CD4-positive, alpha-beta T cell treated with Interleukin-4 for 4 hours (primary cell): ENCODE results near the gene DHDH.

Experiments
- DNase-seq: peaks from one replicate; pipeline ENCODE4 v3.0.0-alpha.2; 2020

Gene DHDH

GRCh38 chr19:48993175-48994034 lies 59.9 kb downstream of the DHDH start, which contains the start of the genes GYS1 and RUVBL2:
Gene GYS1, minus strand, starts transcription at chr19:48993309. Its CDS starts 197 bp downstream, at chr19:48993112.
Gene RUVBL2, plus strand, starts transcription at chr19:48993887. Its CDS starts 25 bp downstream, at chr19:48993912.
- DNase-seq = peak; percentile 100

GRCh38 chr19:48994035-48994386 lies 60.5 kb downstream of the DHDH start:
- no peak for DNase-seq
